ENCODE measurements around the gene CPXM2.

CPXM2 gene

DNA sequence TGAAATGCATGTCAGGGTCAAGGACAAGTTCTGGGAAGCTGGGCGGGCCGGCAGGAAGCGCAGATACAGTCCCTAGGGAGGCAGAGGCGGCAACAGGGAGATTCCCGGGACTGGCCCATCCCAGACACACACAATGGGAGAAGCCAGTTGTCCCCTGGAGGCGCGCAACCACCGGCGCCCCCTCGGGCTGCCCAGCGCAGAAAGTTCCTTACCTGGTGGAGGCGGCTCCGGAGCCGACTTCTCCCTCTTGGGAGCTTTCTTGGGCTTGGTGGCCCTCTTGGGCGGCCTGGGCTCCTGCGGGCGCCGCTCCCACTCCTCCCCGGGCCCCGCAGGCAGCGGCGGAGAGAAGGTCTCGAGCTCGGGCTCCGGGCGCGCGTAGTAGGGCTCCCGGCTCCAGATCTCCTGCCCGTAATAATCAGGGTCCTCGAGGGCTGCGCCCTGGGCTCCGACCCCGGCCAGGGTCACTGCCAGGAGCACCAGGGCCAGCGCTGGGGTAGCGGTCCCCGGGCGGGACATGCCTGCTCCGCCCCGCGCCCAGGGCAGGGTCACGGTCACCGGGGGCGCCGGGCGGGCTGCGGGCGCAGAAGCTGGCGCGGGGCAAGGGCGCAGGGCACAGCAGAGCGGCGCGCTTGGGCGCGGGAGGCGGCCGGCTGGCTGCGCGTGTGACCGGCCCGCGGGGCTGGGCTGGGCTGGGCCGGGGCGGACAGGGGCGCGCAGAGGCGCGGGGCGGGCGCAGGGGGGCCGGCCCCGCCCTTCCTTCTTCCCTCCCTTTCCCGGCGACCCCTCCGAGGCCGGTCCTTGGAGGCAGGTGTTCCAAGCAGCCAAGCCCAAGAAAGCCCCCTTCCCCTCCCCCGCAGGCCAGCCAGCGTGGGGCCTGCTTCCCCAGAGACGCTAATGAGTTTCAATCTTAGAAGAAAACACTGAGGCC, at the start of gene CPXM2:
Gene CPXM2 (minus strand): TSS at position 664 of the 928 bp plus-strand sequence. CDS start 148 bp downstream, at position 516.
- no peak for DNase-seq (ENCODE audit: low read depth in 2 of 2)

DNA sequence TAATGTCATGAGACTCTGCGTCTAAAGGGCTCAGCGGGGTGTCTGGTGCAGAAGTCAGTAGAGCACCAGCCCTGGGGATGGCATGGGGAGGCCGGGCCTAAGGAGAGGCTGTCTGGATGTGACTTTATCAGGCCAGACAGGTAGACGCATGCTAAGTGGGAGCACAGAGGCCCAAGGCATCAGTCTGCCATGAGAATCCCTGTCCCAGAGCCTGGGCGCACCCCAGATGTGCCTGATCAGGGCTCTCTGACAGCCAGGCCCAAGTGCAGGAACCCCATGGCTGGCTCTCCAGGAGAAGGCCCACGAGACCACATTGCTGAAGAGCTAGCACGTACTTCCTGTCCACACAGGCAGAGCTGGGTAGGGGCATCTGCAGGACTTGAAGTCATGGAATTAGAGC, 48.0 kb upstream of the CPXM2 start:
- DNase-seq (ENCODE audit: low read depth in 2 of 2): no peak

DNA sequence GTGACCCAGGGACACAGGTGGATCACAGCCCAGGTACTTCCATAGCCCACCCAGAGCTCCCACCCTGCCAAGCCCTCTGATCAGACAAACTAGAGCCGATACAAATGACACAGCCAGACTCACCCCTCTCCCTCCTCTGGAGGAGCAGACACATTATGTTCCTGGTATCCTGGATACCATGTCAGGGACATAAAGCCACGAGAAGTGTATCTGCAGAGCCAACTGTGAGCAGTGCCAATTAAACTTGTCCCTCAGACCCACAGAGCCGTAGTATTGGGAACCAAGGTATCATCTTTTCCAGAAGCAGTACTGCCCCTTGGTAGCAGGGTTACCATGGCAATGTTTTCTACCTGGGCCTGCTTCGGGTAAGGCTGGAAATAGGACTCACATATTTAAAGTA, 47.3 kb upstream of the CPXM2 start:
- DNase-seq (ENCODE audit: low read depth in 2 of 2): no peak

DNA sequence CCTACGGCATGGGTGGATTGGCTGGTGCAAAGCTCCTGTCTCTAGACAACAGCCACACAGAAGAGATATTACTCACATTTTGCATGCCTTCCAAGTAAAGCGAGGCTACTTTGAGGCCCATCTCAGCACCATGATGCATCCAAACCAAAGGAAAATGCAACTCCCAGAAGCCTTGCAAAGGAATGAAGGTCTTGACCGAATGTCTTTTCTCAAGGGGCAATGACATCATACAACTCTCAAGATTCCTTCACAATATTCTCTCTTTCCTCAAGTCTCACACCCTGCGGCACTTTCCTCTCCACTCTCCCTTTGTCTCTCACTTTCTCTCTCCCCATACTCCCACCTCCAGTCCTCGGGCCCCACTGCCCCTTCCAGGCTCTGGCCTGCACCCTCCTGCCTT, 44.8 kb upstream of the CPXM2 start:
- DNase-seq (ENCODE audit: low read depth in 2 of 2): no peak

DNA sequence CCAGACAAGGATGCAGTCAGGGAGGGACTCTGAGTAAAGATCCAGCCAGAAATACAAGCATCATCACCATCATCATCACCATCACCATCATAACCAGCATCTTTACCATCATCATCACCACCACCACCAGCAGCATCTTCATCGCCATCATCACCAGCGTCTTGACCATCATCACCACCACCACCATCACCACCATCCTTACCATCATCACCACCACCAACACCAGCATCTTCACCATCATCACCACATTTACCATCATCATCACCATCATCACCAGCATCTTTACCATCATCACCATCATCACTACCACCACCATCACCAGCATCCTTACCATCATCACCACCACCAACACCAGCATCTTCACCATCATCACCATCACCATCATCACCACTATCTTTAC, 44.1 kb upstream of the CPXM2 start:
- DNase-seq (ENCODE audit: low read depth in 2 of 2): no peak

DNA sequence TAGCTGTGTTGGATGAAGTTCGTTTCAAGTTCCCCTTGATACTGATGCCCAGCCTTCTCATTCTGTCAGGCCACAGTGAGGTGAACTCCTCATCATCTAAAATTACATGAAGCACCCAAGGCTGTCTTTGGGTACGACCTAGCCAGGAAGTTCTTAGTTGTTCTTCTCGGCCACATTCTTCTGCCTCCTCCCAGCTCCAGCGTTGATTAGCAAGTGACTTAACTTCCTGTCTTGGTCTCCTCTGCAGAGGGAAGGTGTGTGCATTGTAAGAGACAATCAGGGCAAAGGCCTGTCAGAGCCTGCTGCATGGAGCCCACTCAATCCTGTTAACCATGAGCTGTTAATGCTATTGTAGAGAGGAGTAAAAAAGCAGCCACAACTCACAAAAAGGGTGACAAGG, 43.2 kb upstream of the CPXM2 start:
- no peak for DNase-seq (ENCODE audit: low read depth in 2 of 2)

DNA sequence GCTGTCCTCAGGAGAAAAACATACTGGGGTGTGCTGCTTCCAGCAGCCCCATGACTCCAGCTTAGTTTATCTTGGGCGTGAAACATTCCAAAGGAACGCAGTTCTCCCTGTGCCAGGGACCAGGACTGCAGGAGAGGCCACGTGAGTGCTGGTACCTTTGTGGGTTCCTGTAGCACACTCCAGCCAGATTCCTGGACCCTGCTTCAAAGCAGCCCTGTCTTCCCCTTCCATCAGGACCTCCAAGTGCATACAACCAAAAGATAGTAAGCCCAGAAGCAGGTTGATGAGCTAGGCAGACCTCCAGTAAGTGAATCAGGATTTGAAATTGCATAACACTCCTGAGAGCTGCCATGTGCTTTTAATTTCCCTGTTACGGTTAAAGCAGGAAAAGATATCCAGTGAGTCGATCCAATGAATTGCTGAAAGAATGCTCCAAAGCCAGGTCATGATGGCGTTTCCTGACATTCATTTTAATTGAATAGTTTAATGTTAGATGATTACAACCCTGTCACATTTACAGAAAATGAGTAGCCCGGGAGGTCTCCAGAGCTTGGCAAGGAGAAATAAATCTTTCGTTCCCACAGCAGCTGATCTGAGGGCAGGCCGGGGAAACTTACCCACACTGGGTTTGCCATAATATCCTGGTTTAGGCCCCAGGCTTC, 38.9 kb upstream of the CPXM2 start:
- DNase-seq (ENCODE audit: low read depth in 2 of 2): no peak

DNA sequence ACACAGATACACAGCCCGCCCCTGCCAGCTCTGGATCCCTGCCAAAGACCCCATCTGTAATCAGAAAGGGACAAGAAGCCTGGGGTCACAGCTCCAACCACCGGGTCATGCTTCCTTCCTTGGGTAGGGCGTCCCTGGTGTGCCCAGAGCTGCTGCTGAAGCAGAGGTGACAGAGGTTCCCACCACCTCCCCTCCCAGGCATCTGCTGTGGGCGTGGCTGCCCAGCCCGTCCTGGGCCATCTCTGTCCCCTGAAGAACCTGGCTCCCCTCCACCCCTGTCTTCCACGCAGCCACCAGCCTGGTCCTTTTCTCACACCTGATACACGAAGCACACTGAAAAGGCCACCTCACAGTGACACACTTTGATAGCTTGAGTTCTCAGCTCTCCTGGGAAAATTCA, 38.2 kb upstream of the CPXM2 start:
- no peak for DNase-seq (ENCODE audit: low read depth in 2 of 2)

DNA sequence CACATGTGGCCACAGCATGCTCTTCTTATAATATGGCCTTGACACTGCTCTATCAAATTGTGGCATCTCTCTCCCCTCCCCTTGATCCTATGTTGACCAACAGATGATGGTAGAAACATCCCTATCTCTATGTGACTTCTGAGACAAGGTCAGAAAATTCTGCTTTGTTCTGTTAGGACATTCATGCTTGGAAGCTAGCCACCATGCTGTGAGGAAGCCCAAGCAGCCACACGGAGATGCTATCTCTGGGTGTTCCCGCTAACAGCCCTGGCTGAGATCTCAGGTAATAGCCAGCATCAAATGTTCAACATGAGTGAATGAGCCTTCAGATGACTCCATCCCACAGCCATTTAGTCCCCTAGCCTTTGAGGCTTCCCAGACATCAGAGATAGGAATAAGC, 36.8 kb upstream of the CPXM2 start:
- DNase-seq (ENCODE audit: low read depth in 2 of 2): no peak

DNA sequence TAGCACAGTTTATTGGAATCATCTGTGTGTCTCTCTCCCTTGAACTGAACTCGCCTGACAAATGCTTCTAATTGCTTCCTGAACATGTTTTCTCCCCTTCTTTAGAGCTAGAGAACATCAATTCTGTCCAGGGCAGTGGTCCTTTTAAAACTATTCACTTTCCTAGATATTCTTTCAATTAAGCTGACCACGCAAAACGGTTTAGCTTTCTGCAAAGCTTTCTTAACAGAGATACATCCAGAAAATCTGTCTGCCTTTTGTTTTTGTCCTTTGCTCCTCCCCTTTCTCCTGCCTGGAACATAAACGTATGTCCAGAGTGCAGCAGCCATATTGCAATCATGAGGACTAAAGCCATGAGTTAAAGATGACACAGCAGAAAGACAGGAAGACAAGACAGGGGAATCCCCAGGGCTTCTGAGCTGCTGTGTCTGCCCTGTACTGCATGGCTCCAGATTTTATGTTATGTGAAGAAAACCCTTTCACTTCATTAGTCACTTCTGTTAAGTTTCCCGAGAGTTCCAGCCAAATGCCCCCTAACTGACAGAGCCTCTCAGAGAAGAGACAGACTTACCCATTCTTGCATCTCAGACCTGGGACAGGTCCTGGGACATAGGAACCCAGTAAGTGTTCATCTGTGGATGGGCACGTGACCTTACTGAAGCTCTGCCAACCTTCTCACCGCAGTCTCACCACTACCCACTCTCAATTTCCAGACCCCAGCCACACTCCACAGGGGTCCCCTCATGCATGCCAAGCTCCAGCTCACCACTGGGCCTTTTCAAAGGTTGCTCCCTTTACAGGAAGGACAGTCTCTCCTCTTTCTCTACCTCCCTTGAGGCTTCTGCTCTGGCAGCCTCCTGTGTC, 35.0 kb upstream of the CPXM2 start:
- DNase-seq (ENCODE audit: low read depth in 2 of 2): no peak

DNA sequence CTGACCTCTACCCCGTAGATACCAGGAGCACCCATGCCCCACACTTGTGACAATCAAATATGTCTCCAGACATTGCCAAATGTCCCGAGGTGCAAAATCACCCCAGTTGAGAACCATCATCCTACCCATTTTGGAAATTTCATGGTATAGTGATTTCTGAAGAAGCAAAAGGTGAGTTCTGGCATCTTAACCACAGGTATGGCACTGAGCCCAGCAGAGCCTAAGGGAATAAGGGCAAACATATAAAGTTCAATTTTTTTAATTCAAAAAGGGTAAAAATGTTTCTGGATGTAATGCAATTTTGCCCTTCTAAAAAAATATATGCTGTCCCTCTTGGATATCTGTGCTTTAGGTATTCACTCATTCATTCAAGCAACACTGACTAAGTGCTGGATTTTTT, 30.5 kb upstream of the CPXM2 start:
- no peak for DNase-seq (ENCODE audit: low read depth in 2 of 2)

DNA sequence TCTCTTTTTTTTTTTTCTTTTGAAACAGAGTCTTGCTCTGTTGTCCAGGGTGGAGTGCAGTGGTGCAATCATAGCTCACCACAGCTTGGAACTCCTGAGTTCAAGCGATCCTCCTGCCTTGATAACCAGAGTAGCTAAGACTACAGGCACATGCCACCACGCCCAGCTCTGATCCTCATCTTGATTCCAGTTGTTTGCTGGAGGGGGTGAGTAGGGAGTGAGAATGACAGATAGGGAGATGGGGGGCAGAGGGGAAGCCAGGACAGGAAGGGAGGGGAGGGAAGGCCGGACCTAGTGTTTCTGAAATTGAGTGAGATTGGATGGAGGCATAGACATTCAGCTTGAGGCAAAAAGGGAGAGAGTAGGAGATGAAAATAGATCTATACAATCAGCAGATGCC, 25.2 kb upstream of the CPXM2 start:
- no peak for DNase-seq (ENCODE audit: low read depth in 2 of 2)

DNA sequence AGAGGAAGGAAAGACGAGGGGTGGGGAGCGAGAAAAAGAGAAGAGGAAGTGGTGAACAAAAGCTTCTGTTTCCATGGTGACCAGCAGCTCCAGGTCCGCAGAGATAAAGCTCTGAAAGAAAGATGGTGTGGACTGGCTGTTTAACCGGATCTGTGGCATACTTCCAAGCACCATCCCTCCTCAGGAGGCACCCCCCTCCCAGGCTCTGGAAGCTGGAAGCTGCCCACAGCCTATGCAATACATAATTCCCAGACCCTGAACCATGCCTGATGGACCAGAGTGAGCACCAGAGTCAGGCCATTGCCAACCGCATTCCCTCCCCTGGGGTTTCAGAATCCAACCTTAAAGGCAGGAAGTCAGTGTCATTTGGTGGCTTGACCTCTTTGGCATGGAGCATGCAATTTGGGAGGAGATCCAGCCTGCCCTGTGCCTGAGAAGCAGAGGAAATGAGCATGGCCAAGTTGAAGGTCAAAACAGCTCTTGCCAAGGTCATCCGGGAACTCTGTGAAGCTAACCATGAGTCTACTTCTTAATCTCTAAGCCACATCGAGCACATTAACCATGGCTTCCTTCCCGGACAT, 22.2 kb upstream of the CPXM2 start:
- no peak for DNase-seq (ENCODE audit: low read depth in 2 of 2)

DNA sequence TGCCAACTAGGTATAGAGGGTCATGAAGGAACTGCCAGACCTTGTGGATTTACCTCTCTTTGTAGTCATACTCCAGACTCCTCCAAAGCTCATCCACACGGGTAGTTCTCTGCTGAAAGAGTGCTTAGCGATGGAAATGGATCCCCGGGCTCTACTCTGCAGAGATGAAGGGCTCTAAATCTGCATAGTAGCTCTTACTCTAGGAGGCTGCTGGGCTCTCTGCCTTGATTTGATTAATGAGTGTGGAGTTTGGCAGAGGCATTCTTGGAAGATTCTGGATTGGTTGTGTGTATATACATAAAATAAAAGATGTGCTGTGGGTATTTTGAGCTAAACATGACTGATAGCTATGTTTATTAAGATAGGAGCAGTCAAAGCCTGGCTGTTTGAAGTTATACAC, 21.3 kb upstream of the CPXM2 start:
- no peak for DNase-seq (ENCODE audit: low read depth in 2 of 2)

DNA sequence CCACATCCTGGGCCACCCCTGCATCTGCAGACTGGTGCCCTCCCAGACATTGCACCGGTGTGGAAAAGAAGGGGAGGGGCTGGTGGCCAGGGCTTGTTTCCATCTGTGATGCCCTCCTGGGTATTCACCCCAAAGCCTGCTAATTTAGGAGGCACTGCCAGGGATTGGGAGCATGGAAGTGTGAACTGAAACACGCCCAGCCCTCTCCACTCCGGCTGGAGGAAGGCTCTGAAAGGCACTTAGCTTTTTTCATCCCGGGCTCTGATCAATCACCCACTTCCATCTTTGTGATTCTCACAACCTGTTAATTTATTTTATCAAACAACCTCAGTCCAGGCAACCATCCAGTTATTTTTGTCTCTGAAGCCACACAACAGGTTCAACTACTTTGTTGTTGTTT, 20.9 kb upstream of the CPXM2 start:
- no peak for DNase-seq (ENCODE audit: low read depth in 2 of 2)

DNA sequence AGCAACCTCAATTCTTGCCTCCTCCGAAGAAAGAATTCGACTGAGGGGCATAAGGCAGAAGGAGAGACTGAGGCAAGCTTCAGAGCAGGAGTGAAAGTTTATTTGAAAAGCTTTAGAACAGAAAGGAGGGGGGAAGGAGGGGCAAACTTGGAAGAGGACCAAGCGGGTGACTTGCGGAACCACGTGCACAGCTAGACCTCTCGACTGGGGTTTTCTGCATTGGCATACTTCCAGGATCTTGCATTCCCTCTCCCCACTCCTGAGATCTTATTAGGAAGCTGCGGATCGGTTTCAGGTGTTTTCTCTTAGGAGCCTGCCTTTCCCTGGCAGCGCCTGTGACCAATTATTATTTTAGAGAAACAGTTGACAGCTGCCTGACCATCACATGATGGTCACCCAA, 20.3 kb upstream of the CPXM2 start:
- no peak for DNase-seq (ENCODE audit: low read depth in 2 of 2)

DNA sequence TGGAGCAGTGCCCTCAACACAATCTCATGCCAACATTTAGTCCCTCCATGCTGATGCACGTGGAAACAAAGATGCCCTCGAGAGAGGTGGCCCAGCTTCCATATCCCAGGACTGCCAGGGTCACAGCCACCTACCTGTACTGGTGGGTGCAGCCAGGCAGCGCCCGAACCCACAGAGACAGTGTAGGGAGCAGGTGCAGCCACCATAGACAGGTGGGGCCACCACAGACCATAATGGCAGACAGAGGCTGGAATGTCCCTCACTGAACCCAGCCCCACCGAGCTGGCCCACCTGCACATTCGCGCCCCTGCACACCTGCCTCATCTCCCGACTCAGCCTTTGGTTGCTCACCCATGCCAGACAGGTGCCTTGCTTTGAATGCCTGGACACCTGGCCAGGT, 18.3 kb upstream of the CPXM2 start:
- no peak for DNase-seq (ENCODE audit: low read depth in 2 of 2)

DNA sequence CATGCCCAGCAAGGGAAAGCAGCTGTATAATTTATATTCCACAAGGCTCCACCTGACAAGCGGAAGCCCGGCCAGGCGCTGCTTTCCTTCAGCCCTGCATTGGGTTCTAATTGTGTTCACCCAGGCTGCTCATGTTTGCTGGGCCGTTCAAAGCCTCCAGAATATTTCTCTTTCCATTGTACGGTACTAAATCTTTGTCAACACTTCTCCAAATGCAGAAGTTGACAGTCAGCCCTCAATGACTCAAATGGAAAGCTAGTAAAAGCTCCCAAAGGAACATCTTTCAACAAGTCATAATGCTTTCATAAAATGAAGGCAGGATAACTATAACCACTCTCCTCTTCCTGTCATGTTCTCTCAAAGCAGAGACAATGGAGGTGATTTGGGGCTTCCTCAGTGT, 17.8 kb upstream of the CPXM2 start:
- DNase-seq (ENCODE audit: low read depth in 2 of 2): no peak

DNA sequence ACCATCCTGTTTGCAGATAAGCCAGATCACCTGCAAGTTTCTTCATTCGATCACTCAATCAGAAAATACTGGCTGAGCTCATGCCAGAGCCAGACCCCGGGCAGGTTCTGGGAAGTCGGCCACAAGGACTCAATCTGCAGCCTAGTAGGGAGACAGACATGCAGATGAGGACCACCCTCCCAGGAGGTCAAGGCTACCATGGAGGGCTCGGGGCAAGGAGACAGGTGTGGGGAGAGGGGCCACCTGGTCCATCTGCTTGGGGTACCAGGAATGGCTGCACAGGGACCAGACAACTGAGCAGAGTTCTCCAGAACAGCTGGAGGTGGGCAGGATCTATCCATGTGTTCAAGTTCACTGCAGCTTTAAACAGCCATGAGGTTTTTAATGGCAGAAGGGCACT, 16.8 kb upstream of the CPXM2 start:
- DNase-seq (ENCODE audit: low read depth in 2 of 2): no peak

DNA sequence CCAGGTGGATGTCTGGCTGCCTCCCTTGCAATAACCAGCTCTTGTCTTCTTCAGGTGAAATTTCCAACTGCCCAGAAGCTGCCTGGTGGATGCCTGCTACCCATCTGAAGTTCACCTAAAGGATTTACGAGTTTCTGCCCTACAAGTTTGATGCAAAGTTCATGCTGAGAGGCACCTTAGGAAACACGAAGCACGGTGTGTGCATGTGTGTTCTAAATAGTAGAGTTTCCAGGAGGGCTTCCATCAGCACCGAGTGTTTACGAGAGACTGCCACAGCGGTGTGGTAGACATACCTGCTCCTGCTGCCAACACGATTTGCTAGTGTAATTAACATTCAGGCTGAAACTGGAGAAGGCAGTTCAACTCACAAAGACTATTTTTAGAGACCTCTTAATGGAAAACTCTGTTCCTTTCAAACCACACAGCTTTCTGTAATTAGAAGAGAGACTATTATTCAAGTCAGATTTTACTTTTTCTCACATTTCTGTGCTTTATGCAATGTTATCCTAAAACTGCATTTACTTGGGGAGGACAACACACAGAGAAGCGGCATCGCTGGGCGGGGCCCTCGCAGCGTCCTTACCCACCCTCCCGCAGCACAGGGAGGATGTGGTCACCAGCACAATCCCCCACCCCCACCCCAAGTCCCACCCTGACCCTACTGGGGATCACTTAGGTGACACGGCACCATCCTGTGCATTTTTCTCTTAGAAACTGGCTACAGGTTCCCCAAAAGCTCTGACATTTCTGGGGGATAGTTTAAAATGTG, 15.5 kb upstream of the CPXM2 start:
- no peak for DNase-seq (ENCODE audit: low read depth in 2 of 2)

DNA sequence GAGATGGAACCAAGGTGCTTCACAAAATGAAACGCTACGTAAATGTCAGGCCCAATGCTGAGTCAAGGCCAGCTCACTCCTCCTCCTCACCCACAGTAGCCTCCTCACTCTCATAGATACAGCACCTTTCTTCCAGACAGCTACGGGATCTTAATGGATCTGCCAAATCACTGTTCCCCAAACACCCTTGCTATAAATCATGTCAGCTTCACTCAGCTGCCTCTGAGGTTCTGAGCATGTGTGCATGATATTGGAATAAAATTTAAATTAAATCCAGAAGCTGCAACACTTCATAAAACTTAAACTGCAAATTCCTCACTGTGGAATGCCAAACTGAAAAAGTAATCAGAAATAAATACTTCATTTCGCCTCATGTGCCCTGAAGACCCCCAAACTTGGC, 14.7 kb upstream of the CPXM2 start:
- no peak for DNase-seq (ENCODE audit: low read depth in 2 of 2)

Data from stimulated activated CD4-positive, alpha-beta T cell treated with anti-CD3 and anti-CD28 coated beads, Interleukin-1b, Interleukin-23, amount 100 ng/mL, for 1 hour (primary cell).